Endothelial cell of umbilical vein (primary cell): Measurements from ENCODE around the gene TUBG2. TPM values are rescaled to one million over a fixed set of nuclear protein-coding genes. Genes with fewer than 3 reads are reported as not detected.

Source experiments
- BruUV-seq: library from RNA; stranded (reverse); fragments of 400-500 nt; replicated peaks from 2 replicates; lab custom pipeline; 2021; lab: Mats Ljungman, UMichigan
- CTCF ChIA-PET: fragments of 300-600, 350-600 bp; sonication (Branson Sonifier 250); formaldehyde crosslinking; loops from one replicate; lab custom pipeline; 2021; ENCODE audit warnings: antibody characterized with exemption, inconsistent platforms; lab: Charles Lee
- POLR2A ChIA-PET: fragments of 300-600, 350-600 bp; sonication (Branson Sonifier 250); formaldehyde crosslinking; loops from one replicate; lab custom pipeline; 2021; ENCODE audit warnings: antibody characterized with exemption, inconsistent platforms; lab: Charles Lee
- DNase-seq: peaks from one replicate; pipeline ENCODE4 v3.0.0-alpha.2; 2011; ENCODE audit warnings: low read depth, low spot score
- FAIRE-seq: peaks from 2 replicates; lab custom pipeline; 2011; peaks lifted over from hg19 to GRCh38; lab: Jason Lieb, UNC
- H2AFZ ChIP-seq: 2 replicates; pipeline ENCODE4 v1.6.0; 2012; ENCODE audit warnings: low read depth, low read length, control low read depth, inconsistent platforms
- H3K27ac ChIP-seq: 2 replicates; pipeline ENCODE4 v1.5.1; 2011; ENCODE audit warnings: low read depth, mild to moderate bottlenecking, control low read depth, low read length, moderate library complexity; ENCODE audit not compliant: insufficient read depth
- H3K27me3 ChIP-seq, 2 experiments: 2 replicates each; pipeline versions ENCODE4 v1.6.0 to v1.6.1; 2011; ENCODE audit warnings: low read length in 2 of 2, mixed read lengths in 1 of 2; ENCODE audit not compliant: control insufficient read depth in 2 of 2, insufficient read depth in 2 of 2
- H3K36me3 ChIP-seq, 2 experiments: 2 replicates in 1 of 2; 3 replicates in 1 of 2; pipeline ENCODE4 v1.5.1; 2011; ENCODE audit warnings: low read length in 2 of 2, mild to moderate bottlenecking in 1 of 2, moderate library complexity in 1 of 2; ENCODE audit not compliant: control insufficient read depth in 2 of 2, insufficient read depth in 2 of 2; ENCODE audit errors: extremely low read depth in 1 of 2
- H3K4me1 ChIP-seq: 3 replicates; pipeline ENCODE4 v1.5.1; 2011; ENCODE audit warnings: mild to moderate bottlenecking, low read length; ENCODE audit not compliant: control insufficient read depth, insufficient read depth; ENCODE audit errors: extremely low read depth
- H3K4me2 ChIP-seq: 2 replicates; pipeline ENCODE4 v1.6.1; 2011; ENCODE audit warnings: low read length, control low read depth, mixed read lengths; ENCODE audit not compliant: insufficient read depth
- H3K4me3 ChIP-seq, 3 experiments: fragments of 200-600 bp in 1 of 3; sonication (generic), shearing (Covaris generic) in 1 of 3; replicated peaks in 1 of 3; 2 replicates each; pipeline ENCODE4 v1.5.1; 2011 to 2016; ENCODE audit warnings: control low read depth in 3 of 3, low read length in 3 of 3, mild to moderate bottlenecking in 2 of 3, inconsistent platforms in 1 of 3, low read depth in 1 of 3, moderate library complexity in 1 of 3; ENCODE audit not compliant: insufficient read depth in 1 of 3
- H3K79me2 ChIP-seq: 2 replicates; pipeline ENCODE4 v1.6.0; 2012; ENCODE audit warnings: low read length, inconsistent platforms; ENCODE audit not compliant: control insufficient read depth, insufficient read depth
- H3K9ac ChIP-seq: replicated peaks from 2 replicates; pipeline ENCODE3; 2011; ENCODE audit warnings: low read length, control low read depth; ENCODE audit not compliant: insufficient read depth; ENCODE audit errors: extremely low read depth
- H3K9me1 ChIP-seq: replicated peaks from 3 replicates; pipeline ENCODE4 v1.6.0; 2011; ENCODE audit warnings: mild to moderate bottlenecking, low read length; ENCODE audit not compliant: control insufficient read depth, insufficient read depth; ENCODE audit errors: extremely low read depth
- H3K9me3 ChIP-seq: replicated peaks from 2 replicates; pipeline ENCODE4 v1.5.1; 2012; ENCODE audit warnings: low read length, inconsistent platforms; ENCODE audit not compliant: control insufficient read depth, insufficient read depth
- H4K20me1 ChIP-seq: replicated peaks from 2 replicates; pipeline ENCODE3; 2011; ENCODE audit warnings: mild to moderate bottlenecking, low read length; ENCODE audit not compliant: control insufficient read depth, insufficient read depth; ENCODE audit errors: extremely low read depth
- EZH2 ChIP-seq: IDR thresholded peaks from 2 replicates; pipeline ENCODE4 v1.6.1; 2012; ENCODE audit warnings: borderline replicate concordance, low read depth, mild to moderate bottlenecking, moderate library complexity, low read length, inconsistent platforms; ENCODE audit not compliant: severe bottlenecking
- FOS ChIP-seq: IDR thresholded peaks from 2 replicates; pipeline ENCODE4 v1.6.1; 2011; ENCODE audit warnings: mild to moderate bottlenecking, low read length, moderate library complexity, borderline replicate concordance; ENCODE audit not compliant: insufficient read depth
- GATA2 ChIP-seq: IDR thresholded peaks from 2 replicates; pipeline ENCODE4 v1.7.0; 2011; ENCODE audit warnings: low read depth, mild to moderate bottlenecking, moderate library complexity, mixed read lengths, low read length; ENCODE audit not compliant: insufficient read length, insufficient read depth
- JUN ChIP-seq: IDR thresholded peaks from 2 replicates; pipeline ENCODE4 v1.6.1; 2011; ENCODE audit warnings: borderline replicate concordance, low read depth; ENCODE audit not compliant: insufficient read length, insufficient read depth
- MYC ChIP-seq: IDR thresholded peaks from one replicate; pipeline ENCODE4 v1.6.1; 2011; ENCODE audit warnings: mild to moderate bottlenecking, low read depth, low read length
- POLR2A ChIP-seq: IDR thresholded peaks from 2 replicates; pipeline ENCODE4 v1.6.1; 2012; ENCODE audit warnings: low read depth, mild to moderate bottlenecking, control low read depth, low read length
- POLR2AphosphoS5 ChIP-seq: IDR thresholded peaks from 2 replicates; pipeline ENCODE4 v1.6.1; 2012; ENCODE audit warnings: low read depth, mild to moderate bottlenecking, control low read depth, low read length, moderate library complexity; ENCODE audit not compliant: insufficient read depth
- dilution Hi-C: fragments of 300-500 bp; cut with MboI; formaldehyde crosslinking; loops from one replicate; pipeline ENCODE4 v1.15.0; 2019; ENCODE audit warnings: low sequenced_read_pairs; ENCODE audit not compliant: extremely low pct_ligation_motif_present
- intact Hi-C: fragments of 100-400 bp; cut with micrococcal nuclease; formaldehyde crosslinking; loops from one replicate; pipeline ENCODE4 v1.10.0; 2022
- polyA plus RNA-seq, 4 experiments: library from polyadenylated mRNA; depleted of rRNA in 3 of 4; stranded (reverse) in 3 of 4; unstranded in 1 of 4; fragments of >200 nt; gene quantifications; 2 replicates each; pipeline versions ENCODE4 v1.2.1 to v1.2.3, GENCODE V29; 2011 to 2012; ENCODE audit warnings: missing spikeins in 1 of 4
- total RNA-seq: library from RNA; stranded (reverse); gene quantifications from 2 replicates; pipeline ENCODE4 v1.2.3, GENCODE V29; 2021
- TF ChIP-seq, protein P1 (sequence below): IDR thresholded peaks from 2 replicates; pipeline ENCODE4 v1.6.1; 2011; ENCODE audit not compliant: insufficient read depth, insufficient read length
- TF ChIP-seq, protein P2 (sequence below), 2 donors: IDR thresholded peaks; 1 replicate in 1 of 2; 2 replicates in 1 of 2; pipeline ENCODE4 v1.5.1; 2011; ENCODE audit warnings: low read length in 2 of 2, mild to moderate bottlenecking in 2 of 2, moderate library complexity in 2 of 2, control low read depth in 1 of 2, inconsistent platforms in 1 of 2, low read depth in 1 of 2; ENCODE audit not compliant: insufficient read depth in 1 of 2; ENCODE audit errors: extremely low read depth in 1 of 2

Gene TUBG2
- total and polyA plus RNA-seq, 2 donors (not counting 3 experiments of a cell fraction or from before 2014, with no cell fraction given): 13.2 to 17.7 TPM

DNA sequence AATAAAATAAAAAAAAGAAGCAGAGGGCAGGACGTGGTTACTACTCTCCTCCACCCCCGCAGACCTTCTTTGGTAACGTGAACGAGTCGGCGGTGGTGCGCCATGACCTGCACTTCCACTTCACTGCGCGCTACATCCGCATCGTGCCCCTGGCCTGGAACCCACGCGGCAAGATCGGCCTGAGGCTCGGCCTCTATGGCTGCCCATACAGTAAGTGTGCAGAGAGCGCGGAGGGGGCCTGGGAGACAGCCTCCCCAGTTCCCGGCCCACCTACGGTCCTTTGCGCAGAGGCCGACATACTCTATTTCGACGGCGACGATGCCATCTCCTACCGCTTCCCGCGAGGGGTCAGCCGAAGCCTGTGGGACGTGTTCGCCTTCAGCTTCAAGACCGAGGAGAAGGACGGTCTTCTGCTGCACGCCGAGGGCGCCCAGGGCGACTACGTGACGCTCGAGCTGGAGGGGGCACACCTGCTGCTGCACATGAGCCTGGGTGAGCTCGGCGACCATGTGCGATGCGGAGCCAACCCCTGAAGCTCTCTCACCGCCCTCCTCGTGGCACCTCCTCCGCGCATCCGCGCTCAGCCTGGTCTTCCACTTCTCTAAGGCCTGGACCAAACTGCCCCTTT lies 26.0 kb downstream of the TUBG2 start:
- no TSS peak for BruUV-seq
- POLR2A ChIA-PET: no interaction called here
- H3K4me2 ChIP-seq: no peak overlapping the region

DNA sequence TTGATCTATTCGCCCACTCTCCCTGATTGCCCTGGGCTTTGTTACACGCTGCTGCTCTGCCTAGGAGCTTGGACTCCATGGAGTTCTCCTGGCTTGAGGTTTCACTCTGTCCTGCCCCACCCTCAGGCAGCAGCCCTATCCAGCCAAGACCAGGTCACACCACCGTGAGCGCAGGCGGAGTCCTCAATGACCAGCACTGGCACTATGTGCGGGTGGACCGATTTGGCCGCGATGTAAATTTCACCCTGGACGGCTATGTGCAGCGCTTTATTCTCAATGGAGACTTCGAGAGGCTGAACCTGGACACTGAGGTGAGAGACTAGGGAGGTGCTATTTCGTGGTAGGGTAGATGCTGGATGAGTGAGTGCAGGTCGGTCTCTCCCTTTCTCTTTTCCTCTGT lies 26.7 kb downstream of the TUBG2 start:
- no peak overlapping the region for H3K27ac ChIP-seq
- dilution Hi-C loops (no loop called here), intact Hi-C loops (no loop called here)
- H2AFZ ChIP-seq: no peak overlapping the region
- FAIRE-seq (peak; percentile 18), DNase-seq (no peak)
- H3K4me3 ChIP-seq: no peak overlapping the region
- ChIA-PET CTCF (interaction anchor here (1.0 kb wide), 1 partner anchor 77 kb away, joined by 5 read pairs; the partner anchor contains the start of genes RETREG3 and TUBG1), POLR2A (no interaction called here)
- TF ChIP-seq, protein P1, sequence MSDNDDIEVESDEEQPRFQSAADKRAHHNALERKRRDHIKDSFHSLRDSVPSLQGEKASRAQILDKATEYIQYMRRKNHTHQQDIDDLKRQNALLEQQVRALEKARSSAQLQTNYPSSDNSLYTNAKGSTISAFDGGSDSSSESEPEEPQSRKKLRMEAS: no peak
- no peak for TF ChIP-seq POLR2A
- TF ChIP-seq FOS: no peak
- TF ChIP-seq, protein P2, sequence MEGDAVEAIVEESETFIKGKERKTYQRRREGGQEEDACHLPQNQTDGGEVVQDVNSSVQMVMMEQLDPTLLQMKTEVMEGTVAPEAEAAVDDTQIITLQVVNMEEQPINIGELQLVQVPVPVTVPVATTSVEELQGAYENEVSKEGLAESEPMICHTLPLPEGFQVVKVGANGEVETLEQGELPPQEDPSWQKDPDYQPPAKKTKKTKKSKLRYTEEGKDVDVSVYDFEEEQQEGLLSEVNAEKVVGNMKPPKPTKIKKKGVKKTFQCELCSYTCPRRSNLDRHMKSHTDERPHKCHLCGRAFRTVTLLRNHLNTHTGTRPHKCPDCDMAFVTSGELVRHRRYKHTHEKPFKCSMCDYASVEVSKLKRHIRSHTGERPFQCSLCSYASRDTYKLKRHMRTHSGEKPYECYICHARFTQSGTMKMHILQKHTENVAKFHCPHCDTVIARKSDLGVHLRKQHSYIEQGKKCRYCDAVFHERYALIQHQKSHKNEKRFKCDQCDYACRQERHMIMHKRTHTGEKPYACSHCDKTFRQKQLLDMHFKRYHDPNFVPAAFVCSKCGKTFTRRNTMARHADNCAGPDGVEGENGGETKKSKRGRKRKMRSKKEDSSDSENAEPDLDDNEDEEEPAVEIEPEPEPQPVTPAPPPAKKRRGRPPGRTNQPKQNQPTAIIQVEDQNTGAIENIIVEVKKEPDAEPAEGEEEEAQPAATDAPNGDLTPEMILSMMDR (IDR thresholded peaks at IDR 0.05; ENCODE audit: extremely low read depth in 1 of 2, insufficient read depth in 1 of 2, low read depth in 1 of 2, low read length in 2 of 2): no peak
- no peak for TF ChIP-seq JUN
- TF ChIP-seq EZH2: no peak
- TF ChIP-seq MYC: no peak
- TF ChIP-seq POLR2AphosphoS5: no peak
- TF ChIP-seq GATA2: no peak
- no peak overlapping the region for H3K4me2 ChIP-seq
- peaks cover 18% of the 10 kb centered on the region for H3K4me1 ChIP-seq
- no peaks in the 10 kb centered on the region for H4K20me1 ChIP-seq
- no peaks in the 10 kb centered on the region for H3K9me3 ChIP-seq
- H3K9me1 ChIP-seq: no peaks in the 10 kb centered on the region
- peaks cover 0 to 20% of the 10 kb centered on the region in 2 experiments for H3K27me3 ChIP-seq
- H3K36me3 ChIP-seq: no peaks in the 10 kb centered on the region
- no peak overlapping the region for H3K9ac ChIP-seq
- BruUV-seq: no TSS peak
- H3K79me2 ChIP-seq: no peaks in the 10 kb centered on the region

More for the DNA sequence above, 26.0 kb downstream of the TUBG2 start:
- H3K4me3 ChIP-seq: no peak overlapping the region
- CTCF ChIA-PET: interaction anchor here (1.0 to 2.7 kb wide), 5 partner anchors 76 to 139 kb away, joined by 3 to 57 read pairs (median 5); partner anchors contain the start of genes BECN1, PSMC3IP, RETREG3 and TUBG1
- H3K27ac ChIP-seq: no peak overlapping the region
- no peaks in the 10 kb centered on the region for H3K9me3 ChIP-seq
- peak; percentile 57 for TF ChIP-seq EZH2
- no peak for TF ChIP-seq JUN
- no peak overlapping the region for H3K9ac ChIP-seq
- no peak for DNase-seq
- no peak overlapping the region for H2AFZ ChIP-seq
- dilution Hi-C loops: no loop called here
- FAIRE-seq: no peak
- no peaks in the 10 kb centered on the region for H3K79me2 ChIP-seq
- no peaks in the 10 kb centered on the region for H3K36me3 ChIP-seq
- peaks cover 0 to 20% of the 10 kb centered on the region in 2 experiments for H3K27me3 ChIP-seq
- no peaks in the 10 kb centered on the region for H3K9me1 ChIP-seq
- no peaks in the 10 kb centered on the region for H4K20me1 ChIP-seq
- intact Hi-C loops: no loop called here
- H3K4me1 ChIP-seq: peaks cover 21% of the 10 kb centered on the region
